Measurements from ENCODE around the gene ARID1B. TPM values are rescaled to one million over a fixed set of nuclear protein-coding genes. Genes with fewer than 3 reads are reported as not detected.
A peak's percentile ranks its signal among the peaks of the same experiment; 100 is the strongest.

Gene ARID1B
- total RNA-seq, 1 experiment from 2014 or later, result 60.3 TPM

GRCh38 chr6:156854466-156855161 is 77.4 kb downstream of the ARID1B start:
- no peak for ATAC-seq
- no peaks in the 10 kb centered on the region for H3K27me3 Mint-ChIP-seq (ENCODE audit: low read depth)
- H3K36me3 Mint-ChIP-seq, result no peaks in the 10 kb centered on the region
- peak overlapping the region; percentile 86 for H3K27ac Mint-ChIP-seq
- no peak for TF ChIP-seq RORB (CRISPR knock-in tag; IDR thresholded peaks at IDR 0.05)
- TF ChIP-seq TEAD4 (CRISPR knock-in tag; IDR thresholded peaks at IDR 0.05), result no peak
- H3K4me3 Mint-ChIP-seq, result no peak overlapping the region
- H3K4me1 Mint-ChIP-seq, result peaks cover 78% of the 10 kb centered on the region
- CTCF ChIA-PET, result no interaction called here
- H3K9me3 Mint-ChIP-seq, result no peaks in the 10 kb centered on the region
- POLR2A ChIA-PET, result no interaction called here
- DNase-seq (ENCODE audit: low spot score), result no peak

GRCh38 chr6:156857573-156857972 is 80.4 kb downstream of the ARID1B start:
- H3K4me1 Mint-ChIP-seq, result peaks cover 70% of the 10 kb centered on the region
- ChIA-PET POLR2A (no interaction called here), CTCF (no interaction called here)
- H3K27ac Mint-ChIP-seq, result peak overlapping the region; percentile 57; the same call in 1 of the 2 replicates
- no peaks in the 10 kb centered on the region for H3K27me3 Mint-ChIP-seq (ENCODE audit: low read depth)
- H3K4me3 Mint-ChIP-seq, result no peak overlapping the region
- no peaks in the 10 kb centered on the region for H3K9me3 Mint-ChIP-seq
- no peaks in the 10 kb centered on the region for H3K36me3 Mint-ChIP-seq
- ATAC-seq (no peak), DNase-seq (ENCODE audit: low spot score) (no peak)
- TF ChIP-seq ATF1 (CRISPR knock-in tag; IDR thresholded peaks at IDR 0.05), result no peak
- TF ChIP-seq ELF4 (CRISPR knock-in tag; IDR thresholded peaks at IDR 0.05; ENCODE audit: low read depth), result no peak
- TF ChIP-seq SP1 (CRISPR knock-in tag; conservative IDR thresholded peaks at IDR 0.05), result no peak
- no peak for TF ChIP-seq ZNF219 (CRISPR knock-in tag; IDR thresholded peaks at IDR 0.05; ENCODE audit: borderline replicate concordance)
- no peak for TF ChIP-seq MLX (CRISPR knock-in tag; IDR thresholded peaks at IDR 0.05)
- no peak for TF ChIP-seq JUN (CRISPR knock-in tag; IDR thresholded peaks at IDR 0.05)
- no peak for TF ChIP-seq AFF4 (CRISPR knock-in tag; IDR thresholded peaks at IDR 0.05; ENCODE audit: borderline replicate concordance)
- TF ChIP-seq ZNF425 (CRISPR knock-in tag; conservative IDR thresholded peaks at IDR 0.05), result no peak
- no peak for TF ChIP-seq STAT6 (CRISPR knock-in tag; conservative IDR thresholded peaks at IDR 0.05; ENCODE audit: low read depth)
- TF ChIP-seq USF1 (CRISPR knock-in tag; IDR thresholded peaks at IDR 0.05), result no peak
- TF ChIP-seq FOXK1 (CRISPR knock-in tag; IDR thresholded peaks at IDR 0.05), result no peak
- TF ChIP-seq ZSCAN18 (CRISPR knock-in tag; IDR thresholded peaks at IDR 0.05), result no peak
- TF ChIP-seq IRF1 (CRISPR knock-in tag; IDR thresholded peaks at IDR 0.05), result no peak
- TF ChIP-seq CREM (CRISPR knock-in tag; IDR thresholded peaks at IDR 0.05), result no peak
- no peak for TF ChIP-seq MXD4 (CRISPR knock-in tag; IDR thresholded peaks at IDR 0.05; ENCODE audit: borderline replicate concordance)
- TF ChIP-seq ZNF512 (CRISPR knock-in tag; IDR thresholded peaks at IDR 0.05; ENCODE audit: borderline replicate concordance), result no peak
- TF ChIP-seq E2F5 (CRISPR knock-in tag; IDR thresholded peaks at IDR 0.05), result no peak
